Neural crest cell (in vitro differentiated cells): ENCODE data around the gene LMLN. TPM values are rescaled to one million over a fixed set of nuclear protein-coding genes. Genes with fewer than 3 reads are reported as not detected.
"Not testable (repeated sequence)": the region's sequence is repeated elsewhere in the genome, so short reads cannot be mapped to it uniquely, and the experiment has no call there.

Experiments
- DNase-seq: peaks from one replicate; pipeline ENCODE4 v3.0.0; 2021; ENCODE audit warnings: low read depth, mixed read lengths, low spot score
- H3K27ac Mint-ChIP-seq: one replicate; pipeline ENCODE4 v1.8.0; 2021; ENCODE audit warnings: mild to moderate bottlenecking, mixed read lengths; ENCODE audit not compliant: unreplicated experiment
- H3K27me3 Mint-ChIP-seq: 2 replicates; pipeline ENCODE4 v1.8.0; 2021; ENCODE audit warnings: low read depth, mild to moderate bottlenecking, mixed read lengths
- H3K36me3 Mint-ChIP-seq: 2 replicates; pipeline ENCODE4 v1.8.0; 2021; ENCODE audit warnings: low read depth, mild to moderate bottlenecking, mixed read lengths
- H3K4me1 Mint-ChIP-seq: 2 replicates; pipeline ENCODE4 v1.8.0; 2021; ENCODE audit warnings: mixed read lengths
- H3K4me3 Mint-ChIP-seq: one replicate; pipeline ENCODE4 v1.8.0; 2021; ENCODE audit warnings: mild to moderate bottlenecking, mixed read lengths
- H3K9me3 Mint-ChIP-seq: 2 replicates; pipeline ENCODE4 v1.8.0; 2021; ENCODE audit warnings: mixed read lengths
- CTCF ChIP-seq: fragments of 200-600 bp; sonication (generic); conservative IDR thresholded peaks from 2 replicates; pipeline ENCODE4 v1.5.0; 2021; ENCODE audit warnings: antibody characterized with exemption, mild to moderate bottlenecking
- long read RNA-seq: library from polyadenylated mRNA; unstranded; transcript quantifications from one replicate; pipeline ENCODE4 v2.0.0, GENCODE V29; 2020
- total RNA-seq: library from RNA; stranded (reverse); gene quantifications from 2 replicates; pipeline ENCODE4 v1.2.1, GENCODE V29; 2021

The LMLN gene
- 9.6 and 10.1 TPM in 2 replicates for total RNA-seq
- long read RNA-seq, full-length matches to known transcripts, result 11 of 23 reads
- long read RNA-seq, partial matches to known transcripts, result 9 of 23 reads
- long read RNA-seq, other reads (novel, unspliced or antisense), result 3 of 23 reads

- peak within 1 kb of the TSS; percentile 70 for H3K27ac Mint-ChIP-seq
- no peak for TF ChIP-seq CTCF
- H3K4me1 Mint-ChIP-seq, result peaks cover 37% of the 10 kb centered on the region
- H3K9me3 Mint-ChIP-seq, result peaks cover 3% of the 10 kb centered on the region
- H3K36me3 Mint-ChIP-seq, result peaks cover 8% of the 10 kb centered on the region
- DNase-seq, result peak; percentile 86
- peak within 1 kb of the TSS; percentile 94 for H3K4me3 Mint-ChIP-seq
- H3K27me3 Mint-ChIP-seq, result peaks cover 5% of the 10 kb centered on the region
Measured at GRCh38 chr3:197959891-197960693, at the start of gene LMLN. Gene LMLN, plus strand, starts transcription at chr3:197960217. Its CDS starts 29 bp downstream, at chr3:197960246.

- Mint-ChIP-seq H3K9me3 (no peaks in the 10 kb centered on the region), H3K27ac (peak overlapping the region; percentile 57), H3K4me1 (peaks cover 14% of the 10 kb centered on the region), H3K27me3 (no peaks in the 10 kb centered on the region), H3K4me3 (no peak overlapping the region), H3K36me3 (peaks cover 3% of the 10 kb centered on the region)
- DNase-seq, result no peak
- TF ChIP-seq CTCF, result no peak
Measured at GRCh38 chr3:197912741-197913476, 47.1 kb upstream of the LMLN start.

- Mint-ChIP-seq H3K27ac (no peak overlapping the region), H3K4me3 (no peak overlapping the region), H3K4me1 (peaks cover 14% of the 10 kb centered on the region), H3K27me3 (no peaks in the 10 kb centered on the region), H3K36me3 (peaks cover 3% of the 10 kb centered on the region), H3K9me3 (no peaks in the 10 kb centered on the region)
- DNase-seq, result no peak
- TF ChIP-seq CTCF, result no peak
Measured at GRCh38 chr3:197913641-197914380, 46.2 kb upstream of the LMLN start.

GRCh38 chr3:197921429-197922275 is 38.4 kb upstream of the LMLN start:
- not testable (repeated sequence) for H3K9me3 Mint-ChIP-seq, H3K4me1 Mint-ChIP-seq, H3K36me3 Mint-ChIP-seq, H3K4me3 Mint-ChIP-seq, H3K27me3 Mint-ChIP-seq, H3K27ac Mint-ChIP-seq, DNase-seq

GRCh38 chr3:197926418-197926817 is 33.6 kb upstream of the LMLN start:
- Mint-ChIP-seq H3K27me3 (no peaks in the 10 kb centered on the region), H3K4me3 (no peak overlapping the region), H3K9me3 (no peaks in the 10 kb centered on the region), H3K4me1 (no peaks in the 10 kb centered on the region), H3K27ac (no peak overlapping the region), H3K36me3 (peaks cover 6% of the 10 kb centered on the region)
- DNase-seq, result no peak
- TF ChIP-seq CTCF, result peak; percentile 46

GRCh38 chr3:197927578-197927977 is 32.4 kb upstream of the LMLN start:
- H3K27ac Mint-ChIP-seq, H3K9me3 Mint-ChIP-seq, H3K27me3 Mint-ChIP-seq, H3K36me3 Mint-ChIP-seq, H3K4me1 Mint-ChIP-seq, H3K4me3 Mint-ChIP-seq, DNase-seq: not testable (repeated sequence)
